Iris pigment epithelial cell (primary cell): ENCODE results near the gene PIANP.
A peak's percentile ranks its signal among the peaks of the same experiment; 100 is the strongest.
"Not testable (repeated sequence)": the region's sequence is repeated elsewhere in the genome, so short reads cannot be mapped to it uniquely, and the experiment has no call there.

Experiments used
- DNase-seq: peaks from one replicate; pipeline ENCODE4 v3.0.0-alpha.2; 2011; ENCODE audit warnings: low read depth

The PIANP gene

GRCh38 chr12:6700646-6701051, at the start of gene PIANP:
PIANP (minus strand) TSS chr12:6700815; CDS start chr12:6698061, 2,754 bp downstream.
- DNase-seq = no peak

- no peak for DNase-seq
Observed at GRCh38 chr12:6748761-6749160, 48.1 kb upstream of the PIANP start.

GRCh38 chr12:6747216-6747615, 46.6 kb upstream of the PIANP start:
- DNase-seq = no peak

GRCh38 chr12:6745741-6746525, 45.3 kb upstream of the PIANP start:
- no peak for DNase-seq

- not testable (repeated sequence) for DNase-seq
Observed at GRCh38 chr12:6743300-6743699, 42.7 kb upstream of the PIANP start.

GRCh38 chr12:6742834-6743233, 42.2 kb upstream of the PIANP start:
- no peak for DNase-seq

- DNase-seq = not testable (repeated sequence)
Observed at GRCh38 chr12:6742080-6742479, 41.5 kb upstream of the PIANP start.

- no peak for DNase-seq
Observed at GRCh38 chr12:6736754-6737153, 36.1 kb upstream of the PIANP start.

- peak; percentile 54 for DNase-seq
Observed at GRCh38 chr12:6735448-6736191, 35.0 kb upstream of the PIANP start.

- DNase-seq = no peak
Observed at GRCh38 chr12:6734506-6735387, 34.1 kb upstream of the PIANP start.

GRCh38 chr12:6730169-6730568, 29.6 kb upstream of the PIANP start:
- no peak for DNase-seq

GRCh38 chr12:6729186-6729585, 28.6 kb upstream of the PIANP start:
- no peak for DNase-seq

- DNase-seq = no peak
Observed at GRCh38 chr12:6725350-6725749, 24.7 kb upstream of the PIANP start.

GRCh38 chr12:6724409-6724797, 23.8 kb upstream of the PIANP start:
- no peak for DNase-seq

- DNase-seq = peak; percentile 99
Observed at GRCh38 chr12:6723607-6724408, 23.2 kb upstream of the PIANP start, which contains the start of gene COPS7A. COPS7A (plus strand) TSS chr12:6724046; CDS start chr12:6724657, 611 bp downstream.

- no peak for DNase-seq
Observed at GRCh38 chr12:6722863-6723262, 22.2 kb upstream of the PIANP start.

GRCh38 chr12:6716874-6717437, 16.3 kb upstream of the PIANP start:
- no peak for DNase-seq

GRCh38 chr12:6716031-6716873, 15.6 kb upstream of the PIANP start:
- DNase-seq = not testable (repeated sequence)

- DNase-seq = no peak
Observed at GRCh38 chr12:6708960-6709394, 8.4 kb upstream of the PIANP start.

GRCh38 chr12:6708351-6708750, 7.7 kb upstream of the PIANP start:
- DNase-seq = not testable (repeated sequence)
